ENCODE results near the gene SURF6.

DNA sequence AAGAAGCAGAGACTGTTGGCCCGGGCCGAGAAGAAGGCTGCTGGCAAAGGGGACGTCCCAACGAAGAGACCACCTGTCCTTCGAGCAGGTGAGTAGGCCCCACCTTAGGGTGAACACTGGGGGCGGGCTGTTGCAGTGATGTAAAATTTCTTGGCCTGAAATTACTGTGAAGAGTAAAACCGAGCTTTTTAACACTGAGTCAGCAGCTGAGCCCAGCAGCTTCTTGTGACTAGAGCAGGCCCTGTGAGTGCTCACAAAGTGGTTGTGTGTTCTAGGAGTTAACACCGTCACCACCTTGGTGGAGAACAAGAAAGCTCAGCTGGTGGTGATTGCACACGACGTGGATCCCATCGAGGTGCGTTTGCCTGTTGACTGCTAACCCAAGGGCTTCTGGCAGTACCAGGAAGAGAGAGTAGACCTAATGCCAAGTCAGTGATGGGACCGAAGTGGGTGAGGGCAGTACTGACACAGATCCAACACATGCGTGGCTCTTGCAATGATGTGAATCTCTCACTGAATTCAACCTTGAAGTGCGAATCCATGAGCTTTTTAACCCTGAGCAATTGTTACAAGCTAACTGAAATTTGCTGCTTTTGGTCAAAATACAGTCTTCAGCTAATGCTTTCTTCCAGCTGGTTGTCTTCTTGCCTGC lies 14.1 kb upstream of the SURF6 start:
- TF ChIP-seq POLR2AphosphoS5 (IDR thresholded peaks at IDR 0.05; ENCODE audit: borderline replicate concordance, low read depth, low read length) (no peak; the same call in 1 of the 2 replicates), EZH2 (IDR thresholded peaks at IDR 0.05) (no peak)
